ENCODE measurements around the gene CD300LB.

DNA sequence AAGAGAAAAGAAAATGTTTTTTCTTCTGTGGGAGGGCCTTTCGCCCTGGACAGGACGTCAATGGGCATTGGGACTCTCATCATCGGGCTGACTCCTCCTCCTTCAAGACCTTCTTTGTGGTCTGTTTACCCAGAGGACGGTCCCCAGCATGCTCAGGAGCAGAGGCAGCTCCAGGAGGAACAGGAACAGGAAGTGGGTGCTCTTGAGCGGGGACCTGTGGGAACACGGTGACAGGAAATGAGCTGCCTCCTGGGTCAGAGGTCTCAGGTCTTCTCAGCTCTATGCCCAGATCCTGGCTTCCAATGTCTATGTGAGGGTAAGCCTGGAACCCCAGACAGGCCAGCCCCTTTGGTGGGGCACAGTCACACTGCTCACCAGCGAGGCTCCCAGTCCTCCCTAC is 48.6 kb upstream of the CD300LB start:
- TF ChIP-seq EP300 (IDR thresholded peaks at IDR 0.05; ENCODE audit: low read depth) (no peak), POLR2A (IDR thresholded peaks at IDR 0.05) (no peak)
- TF ChIP-seq, protein P1, sequence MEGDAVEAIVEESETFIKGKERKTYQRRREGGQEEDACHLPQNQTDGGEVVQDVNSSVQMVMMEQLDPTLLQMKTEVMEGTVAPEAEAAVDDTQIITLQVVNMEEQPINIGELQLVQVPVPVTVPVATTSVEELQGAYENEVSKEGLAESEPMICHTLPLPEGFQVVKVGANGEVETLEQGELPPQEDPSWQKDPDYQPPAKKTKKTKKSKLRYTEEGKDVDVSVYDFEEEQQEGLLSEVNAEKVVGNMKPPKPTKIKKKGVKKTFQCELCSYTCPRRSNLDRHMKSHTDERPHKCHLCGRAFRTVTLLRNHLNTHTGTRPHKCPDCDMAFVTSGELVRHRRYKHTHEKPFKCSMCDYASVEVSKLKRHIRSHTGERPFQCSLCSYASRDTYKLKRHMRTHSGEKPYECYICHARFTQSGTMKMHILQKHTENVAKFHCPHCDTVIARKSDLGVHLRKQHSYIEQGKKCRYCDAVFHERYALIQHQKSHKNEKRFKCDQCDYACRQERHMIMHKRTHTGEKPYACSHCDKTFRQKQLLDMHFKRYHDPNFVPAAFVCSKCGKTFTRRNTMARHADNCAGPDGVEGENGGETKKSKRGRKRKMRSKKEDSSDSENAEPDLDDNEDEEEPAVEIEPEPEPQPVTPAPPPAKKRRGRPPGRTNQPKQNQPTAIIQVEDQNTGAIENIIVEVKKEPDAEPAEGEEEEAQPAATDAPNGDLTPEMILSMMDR (IDR thresholded peaks at IDR 0.05), result no peak

Measured in transverse colon (tissue), 3 donors.